Muscle layer of duodenum (tissue), 2 donors: Measurements from ENCODE around the gene RIMKLB.

ENCODE experiments used
- H3K27ac ChIP-seq: one replicate; pipeline ENCODE4 v1.7.0; 2013; ENCODE audit warnings: mild to moderate bottlenecking, low read length
- H3K27me3 ChIP-seq: one replicate; pipeline ENCODE4 v1.7.0; 2013; ENCODE audit warnings: low read depth, mild to moderate bottlenecking, control low read depth, low read length
- H3K36me3 ChIP-seq, 2 donors: one replicate each; pipeline ENCODE4 v1.7.0; 2013; ENCODE audit warnings: low read length in 2 of 2, control low read depth in 1 of 2, mild to moderate bottlenecking in 1 of 2; ENCODE audit not compliant: insufficient read depth in 2 of 2, control insufficient read depth in 1 of 2
- H3K4me1 ChIP-seq, 2 donors: one replicate each; pipeline ENCODE4 v1.7.0; 2013; ENCODE audit warnings: low read length in 2 of 2, mild to moderate bottlenecking in 2 of 2, control low read depth in 1 of 2, moderate library complexity in 1 of 2; ENCODE audit not compliant: insufficient read depth in 2 of 2, control insufficient read depth in 1 of 2
- H3K4me3 ChIP-seq, 2 donors: one replicate each; pipeline ENCODE4 v1.7.0; 2013; ENCODE audit warnings: low read length in 2 of 2, low read depth in 1 of 2, mild to moderate bottlenecking in 1 of 2
- H3K9me3 ChIP-seq, 2 donors: one replicate each; pipeline ENCODE4 v1.7.0; 2013; ENCODE audit warnings: low read length in 2 of 2, control low read depth in 1 of 2, mild to moderate bottlenecking in 1 of 2; ENCODE audit not compliant: control insufficient read depth in 1 of 2
- donor health status: healthy.

The RIMKLB gene, protein sequence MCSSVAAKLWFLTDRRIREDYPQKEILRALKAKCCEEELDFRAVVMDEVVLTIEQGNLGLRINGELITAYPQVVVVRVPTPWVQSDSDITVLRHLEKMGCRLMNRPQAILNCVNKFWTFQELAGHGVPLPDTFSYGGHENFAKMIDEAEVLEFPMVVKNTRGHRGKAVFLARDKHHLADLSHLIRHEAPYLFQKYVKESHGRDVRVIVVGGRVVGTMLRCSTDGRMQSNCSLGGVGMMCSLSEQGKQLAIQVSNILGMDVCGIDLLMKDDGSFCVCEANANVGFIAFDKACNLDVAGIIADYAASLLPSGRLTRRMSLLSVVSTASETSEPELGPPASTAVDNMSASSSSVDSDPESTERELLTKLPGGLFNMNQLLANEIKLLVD

DNA sequence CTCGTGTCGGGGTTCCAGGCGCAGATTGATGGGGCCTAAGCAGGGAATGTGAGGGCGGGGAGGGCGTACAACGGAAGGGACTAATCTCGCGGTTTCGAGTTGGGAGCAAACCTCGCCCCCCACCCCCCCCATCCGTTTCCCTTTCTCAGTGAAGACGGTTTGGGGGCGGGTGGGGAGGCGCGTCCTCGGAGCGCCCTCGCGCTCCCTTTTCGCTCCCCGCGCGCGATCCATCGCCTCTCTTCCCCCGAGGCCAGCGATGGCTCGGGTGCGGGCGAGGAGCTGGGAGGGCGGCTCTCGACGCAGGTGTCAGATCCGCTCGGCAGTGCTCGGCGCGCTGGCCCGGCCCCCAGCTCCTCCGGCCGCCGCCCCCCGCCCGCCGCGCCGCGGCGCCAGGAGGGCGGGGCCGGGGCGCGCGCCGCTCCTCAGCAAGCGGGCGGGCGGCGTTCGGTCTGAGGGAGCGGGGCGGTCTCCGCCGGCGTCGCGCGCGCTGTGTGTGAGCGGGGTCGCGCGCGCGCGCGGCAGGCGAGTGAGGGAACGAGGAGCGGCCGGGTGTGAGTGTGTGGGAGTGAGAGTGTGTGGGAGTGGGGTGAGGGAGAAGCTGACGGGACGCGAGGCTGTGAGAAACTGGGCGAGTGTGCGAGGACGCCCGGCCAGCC lies at the start of gene RIMKLB:
Gene RIMKLB (plus strand): TSS at position 516 of the 656 bp plus-strand sequence. CDS start 15,876 bp downstream, outside the sequence.
- Histone ChIP-seq H3K27me3 (no peaks in the 10 kb centered on the region), H3K9me3 (no peaks in the 10 kb centered on the region), H3K4me3 (peak within 1 kb of the TSS; percentile 78 to 87), H3K4me1 (peaks cover 7 to 31% of the 10 kb centered on the region in 2 donors), H3K36me3 (no peaks in the 10 kb centered on the region), H3K27ac (peak within 1 kb of the TSS; percentile 82)

- H3K4me1 ChIP-seq = no peaks in the 10 kb centered on the region
- no peak overlapping the region for H3K27ac ChIP-seq
- H3K4me3 ChIP-seq = no peak overlapping the region
- H3K36me3 ChIP-seq = no peaks in the 10 kb centered on the region
- H3K27me3 ChIP-seq = no peaks in the 10 kb centered on the region
- H3K9me3 ChIP-seq = no peaks in the 10 kb centered on the region
These were observed 49.1 kb upstream of the RIMKLB start for GRCh38 chr12:8648576-8649205.

DNA sequence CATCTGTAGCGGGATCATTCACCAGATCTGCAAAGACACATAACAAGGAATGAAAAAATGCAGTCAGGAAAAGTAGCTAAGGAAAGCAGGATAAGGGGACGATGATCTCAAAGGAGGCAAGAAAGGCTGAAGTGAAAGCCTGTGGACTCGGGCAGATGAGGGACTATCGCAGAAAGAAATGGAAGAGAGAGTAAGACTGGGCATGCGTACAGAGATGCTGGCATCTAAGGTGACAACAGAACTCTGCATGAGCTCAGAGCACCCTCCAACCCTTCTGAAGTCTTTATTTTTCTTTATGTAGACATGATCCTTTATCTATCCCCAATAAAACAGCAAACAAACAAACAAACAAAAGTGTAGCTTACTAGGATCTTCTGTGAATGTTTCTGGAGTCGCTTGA lies 42.4 kb upstream of the RIMKLB start:
- Histone ChIP-seq H3K36me3 (no peaks in the 10 kb centered on the region), H3K27me3 (no peaks in the 10 kb centered on the region), H3K4me3 (no peak overlapping the region), H3K9me3 (no peaks in the 10 kb centered on the region), H3K4me1 (no peaks in the 10 kb centered on the region), H3K27ac (no peak overlapping the region)

GRCh38 chr12:8658346-8658745 lies 39.4 kb upstream of the RIMKLB start:
- no peaks in the 10 kb centered on the region for H3K27me3 ChIP-seq
- no peaks in the 10 kb centered on the region for H3K36me3 ChIP-seq
- no peaks in the 10 kb centered on the region for H3K9me3 ChIP-seq
- no peaks in the 10 kb centered on the region for H3K4me1 ChIP-seq
- H3K27ac ChIP-seq = no peak overlapping the region
- no peak overlapping the region for H3K4me3 ChIP-seq

- H3K27ac ChIP-seq = no peak overlapping the region
- H3K4me1 ChIP-seq = no peaks in the 10 kb centered on the region
- no peaks in the 10 kb centered on the region for H3K9me3 ChIP-seq
- peak overlapping the region in 1 of 2 donors; percentile 41 for H3K4me3 ChIP-seq
- H3K36me3 ChIP-seq = no peaks in the 10 kb centered on the region
- no peaks in the 10 kb centered on the region for H3K27me3 ChIP-seq
These were observed 36.8 kb upstream of the RIMKLB start for GRCh38 chr12:8661016-8661415.

GRCh38 chr12:8661751-8662150 lies 36.0 kb upstream of the RIMKLB start:
- no peaks in the 10 kb centered on the region for H3K27me3 ChIP-seq
- peak overlapping the region; percentile 67 for H3K27ac ChIP-seq
- no peaks in the 10 kb centered on the region for H3K4me1 ChIP-seq
- peak overlapping the region in 1 of 2 donors; percentile 41 for H3K4me3 ChIP-seq
- H3K9me3 ChIP-seq = no peaks in the 10 kb centered on the region
- H3K36me3 ChIP-seq = no peaks in the 10 kb centered on the region

DNA sequence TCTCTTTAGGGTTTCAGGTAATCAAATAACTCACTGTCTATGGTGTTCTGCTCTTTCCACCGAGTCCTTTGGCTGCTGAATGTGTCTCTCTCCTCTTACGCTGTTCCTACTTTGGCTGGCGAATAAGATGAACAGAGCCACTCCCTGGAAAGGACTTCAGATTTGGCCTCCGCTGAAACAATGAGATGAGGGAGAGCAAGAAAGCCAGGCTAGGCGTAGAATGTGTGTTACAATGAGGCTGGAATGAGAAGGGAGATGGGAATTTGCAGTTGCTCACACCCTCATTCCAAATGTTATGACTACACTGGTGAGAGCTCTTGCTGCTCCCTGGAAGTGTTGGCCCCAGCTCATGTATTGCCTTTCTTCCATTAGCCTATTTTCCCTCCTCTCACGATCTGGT lies 35.2 kb upstream of the RIMKLB start, which contains the start of gene MFAP5:
Gene MFAP5 (minus strand): TSS at position 234 of the 400 bp plus-strand sequence. CDS start 722 bp downstream, outside the sequence.
- Histone ChIP-seq H3K27ac (peak within 1 kb of the TSS; percentile 67), H3K36me3 (no peaks in the 10 kb centered on the region), H3K4me1 (no peaks in the 10 kb centered on the region), H3K9me3 (no peaks in the 10 kb centered on the region), H3K27me3 (no peaks in the 10 kb centered on the region), H3K4me3 (peak within 1 kb of the TSS in 1 of 2 donors; percentile 41)

DNA sequence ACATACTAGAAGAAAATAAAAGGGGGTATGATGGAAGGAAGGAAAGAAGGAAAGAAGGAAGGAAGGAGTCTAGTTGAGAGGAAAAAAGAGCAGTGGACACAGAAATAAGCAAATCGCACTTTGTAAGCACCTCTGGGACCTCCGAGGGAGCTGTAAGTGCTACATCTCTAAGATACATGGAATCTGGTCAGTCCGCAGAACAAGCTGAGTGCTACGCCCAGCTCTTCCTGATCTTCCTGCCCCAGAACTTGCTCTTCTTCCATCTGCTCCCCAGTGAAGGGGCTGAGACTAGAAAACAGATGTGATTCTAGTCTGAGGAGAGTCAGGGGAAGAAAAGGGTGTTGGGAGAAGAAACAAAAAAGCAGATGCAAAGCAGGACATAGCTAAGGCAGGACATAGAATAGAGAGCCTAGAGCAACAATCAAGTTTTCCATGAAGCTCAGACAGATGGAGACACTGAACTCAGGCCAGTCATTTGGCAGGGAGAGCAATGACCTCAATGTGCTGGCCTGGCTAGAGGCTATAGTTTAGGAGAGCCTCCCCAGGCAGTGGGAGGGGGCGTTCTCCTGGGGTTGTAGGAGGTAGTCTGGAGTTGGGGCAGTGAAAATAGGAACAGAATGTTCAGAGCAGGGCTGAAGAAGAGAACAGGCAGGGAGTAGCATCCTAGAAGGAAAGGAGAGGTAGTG lies 33.4 kb upstream of the RIMKLB start:
- no peaks in the 10 kb centered on the region for H3K36me3 ChIP-seq
- no peaks in the 10 kb centered on the region for H3K27me3 ChIP-seq
- peak overlapping the region; percentile 53 for H3K27ac ChIP-seq
- no peaks in the 10 kb centered on the region for H3K9me3 ChIP-seq
- H3K4me3 ChIP-seq = no peak overlapping the region
- no peaks in the 10 kb centered on the region for H3K4me1 ChIP-seq

DNA sequence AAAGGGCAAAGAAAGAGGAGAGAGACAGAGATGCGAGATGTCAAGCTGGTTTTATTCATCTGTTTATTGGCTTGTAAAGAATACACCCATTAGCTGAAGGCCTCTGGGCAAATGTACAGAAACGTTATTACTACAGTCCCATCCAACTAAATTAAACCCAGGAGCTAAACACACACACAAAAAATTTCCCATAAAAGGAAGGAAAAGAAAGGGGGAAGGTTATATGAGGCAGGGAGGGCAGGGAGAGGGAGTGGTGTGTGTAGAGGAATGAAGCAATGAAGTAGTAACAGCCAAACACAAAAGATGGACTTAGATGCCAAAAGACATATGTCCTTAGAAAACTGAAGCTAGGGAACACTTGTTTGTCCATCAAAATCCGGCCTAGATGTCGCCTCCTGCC lies 32.0 kb upstream of the RIMKLB start:
- no peaks in the 10 kb centered on the region for H3K4me1 ChIP-seq
- H3K4me3 ChIP-seq = no peak overlapping the region
- no peaks in the 10 kb centered on the region for H3K36me3 ChIP-seq
- H3K27ac ChIP-seq = no peak overlapping the region
- no peaks in the 10 kb centered on the region for H3K27me3 ChIP-seq
- H3K9me3 ChIP-seq = no peaks in the 10 kb centered on the region

DNA sequence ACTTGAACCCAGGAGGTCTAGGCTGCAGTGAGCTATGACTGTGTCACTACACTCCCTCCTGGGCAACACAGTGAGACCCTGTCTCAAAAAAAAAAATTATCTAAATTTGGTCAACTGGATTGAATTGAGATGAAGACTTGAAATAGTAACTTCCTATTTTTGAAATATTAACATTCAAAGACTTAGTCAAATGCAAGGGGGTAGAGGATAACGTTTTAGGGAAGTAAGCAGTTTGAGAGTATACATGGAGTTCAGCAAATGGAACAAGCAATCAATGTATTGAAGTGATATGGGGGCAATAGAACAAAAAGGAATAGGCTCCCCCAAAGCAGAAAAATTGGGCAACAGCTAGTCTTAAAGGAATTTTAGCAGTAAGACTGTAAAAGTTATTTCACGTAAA lies 30.5 kb upstream of the RIMKLB start:
- H3K36me3 ChIP-seq = no peaks in the 10 kb centered on the region
- no peaks in the 10 kb centered on the region for H3K27me3 ChIP-seq
- no peak overlapping the region for H3K27ac ChIP-seq
- H3K4me3 ChIP-seq = no peak overlapping the region
- no peaks in the 10 kb centered on the region for H3K4me1 ChIP-seq
- no peaks in the 10 kb centered on the region for H3K9me3 ChIP-seq

- no peak overlapping the region for H3K4me3 ChIP-seq
- H3K36me3 ChIP-seq = no peaks in the 10 kb centered on the region
- no peaks in the 10 kb centered on the region for H3K27me3 ChIP-seq
- H3K27ac ChIP-seq = no peak overlapping the region
- H3K9me3 ChIP-seq = no peaks in the 10 kb centered on the region
- no peaks in the 10 kb centered on the region for H3K4me1 ChIP-seq
These were observed 29.4 kb upstream of the RIMKLB start for GRCh38 chr12:8668441-8668840.
